Stimulated activated CD8-positive, alpha-beta memory T cell treated with anti-CD3 and anti-CD28 coated beads, Interleukin-12 subunit alpha, Interleukin-12 subunit beta, amount 100 ng/mL, for 4 hours (primary cell): ENCODE results near the gene CACNG4.

Source experiments
- DNase-seq: peaks from one replicate; pipeline ENCODE4 v3.0.0-alpha.2; 2020; ENCODE audit warnings: low read depth

Gene CACNG4

DNA sequence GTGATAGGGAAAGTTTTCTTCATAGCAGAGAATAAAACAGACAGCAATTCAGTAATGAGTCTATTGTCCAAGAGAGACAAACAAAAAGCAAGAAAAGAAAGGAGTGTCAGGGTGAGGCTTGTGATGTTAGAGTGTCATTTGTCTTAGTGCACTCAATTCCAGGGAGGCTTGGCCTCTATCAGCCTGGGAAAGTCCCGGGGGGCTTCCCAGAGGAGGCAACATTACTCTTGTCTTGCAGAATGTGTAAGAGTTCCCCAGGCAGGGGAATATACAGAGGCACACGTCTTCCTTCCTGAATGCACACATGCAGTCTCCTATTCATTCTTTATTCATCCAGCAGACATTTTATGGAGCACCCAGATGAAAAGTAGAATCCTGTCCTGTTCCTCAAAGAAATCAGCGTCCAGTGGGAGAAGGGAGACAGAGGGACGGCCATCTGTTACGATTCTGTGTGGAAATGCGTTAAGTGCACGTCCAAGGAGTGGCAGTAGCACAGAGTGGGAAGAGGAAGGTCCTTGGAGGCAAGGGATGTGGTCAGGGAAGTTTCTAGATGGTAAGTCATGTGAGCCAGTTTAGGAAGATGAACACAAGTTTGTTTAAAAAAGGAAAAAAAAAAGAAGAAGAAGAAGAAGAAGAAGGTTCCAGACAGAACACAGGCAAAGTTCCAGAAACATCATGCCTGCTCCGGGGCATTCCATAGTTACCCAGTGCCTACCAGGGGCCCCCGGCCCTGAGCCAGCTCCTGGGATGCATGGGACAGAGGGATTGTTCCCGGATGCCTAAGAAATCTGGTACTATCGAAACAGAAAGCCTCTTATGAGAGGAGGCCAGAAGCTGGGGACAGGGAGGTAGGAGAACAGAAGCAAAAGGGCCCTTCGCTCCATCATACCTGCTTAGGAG, 21.1 kb downstream of the CACNG4 start:
- DNase-seq = no peak

DNA sequence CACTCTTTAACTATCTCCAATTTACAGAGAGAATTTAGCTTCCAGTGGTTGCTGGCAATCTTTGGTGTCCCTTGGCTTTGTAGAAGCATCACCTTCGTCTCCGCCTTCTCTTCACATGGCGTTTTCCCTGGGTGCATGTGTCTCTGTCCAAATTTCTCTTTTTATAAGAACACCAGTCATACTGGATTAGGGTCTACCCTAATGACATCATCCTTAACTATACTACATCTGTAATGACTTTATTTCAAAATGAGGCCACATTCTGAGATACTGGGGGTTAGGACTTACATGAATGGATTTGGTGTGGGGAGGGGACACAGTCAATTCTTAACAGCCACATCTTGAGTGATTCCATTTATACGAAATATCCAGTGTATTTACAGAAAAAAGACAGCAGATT, 22.2 kb downstream of the CACNG4 start:
- no peak for DNase-seq

DNA sequence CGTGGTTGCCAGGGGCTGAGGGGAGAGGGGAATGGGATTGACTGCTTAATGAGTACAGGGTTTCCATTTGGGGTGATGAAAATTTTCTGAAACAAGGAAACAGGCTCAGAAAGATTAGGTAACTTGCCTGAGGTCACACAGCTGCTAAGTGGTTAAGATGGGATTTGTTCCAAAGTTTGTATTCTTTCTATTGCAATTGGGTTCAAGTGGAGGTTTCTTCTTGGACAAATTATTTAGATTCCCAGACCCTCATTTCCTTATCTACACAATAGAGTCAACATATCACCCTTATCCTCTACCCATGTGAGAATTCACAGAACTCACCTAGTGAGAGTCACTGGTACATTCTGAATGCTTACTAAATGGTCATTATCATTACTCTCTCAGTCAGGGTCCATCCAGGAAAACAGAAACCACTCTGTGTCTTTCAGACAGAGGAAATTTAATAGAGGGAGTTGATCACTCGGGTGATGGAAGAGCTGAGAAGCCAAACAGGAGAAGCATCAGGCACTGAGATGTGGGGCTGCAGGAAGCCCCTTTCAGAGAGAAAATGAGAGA, 22.6 kb downstream of the CACNG4 start:
- no peak for DNase-seq

DNA sequence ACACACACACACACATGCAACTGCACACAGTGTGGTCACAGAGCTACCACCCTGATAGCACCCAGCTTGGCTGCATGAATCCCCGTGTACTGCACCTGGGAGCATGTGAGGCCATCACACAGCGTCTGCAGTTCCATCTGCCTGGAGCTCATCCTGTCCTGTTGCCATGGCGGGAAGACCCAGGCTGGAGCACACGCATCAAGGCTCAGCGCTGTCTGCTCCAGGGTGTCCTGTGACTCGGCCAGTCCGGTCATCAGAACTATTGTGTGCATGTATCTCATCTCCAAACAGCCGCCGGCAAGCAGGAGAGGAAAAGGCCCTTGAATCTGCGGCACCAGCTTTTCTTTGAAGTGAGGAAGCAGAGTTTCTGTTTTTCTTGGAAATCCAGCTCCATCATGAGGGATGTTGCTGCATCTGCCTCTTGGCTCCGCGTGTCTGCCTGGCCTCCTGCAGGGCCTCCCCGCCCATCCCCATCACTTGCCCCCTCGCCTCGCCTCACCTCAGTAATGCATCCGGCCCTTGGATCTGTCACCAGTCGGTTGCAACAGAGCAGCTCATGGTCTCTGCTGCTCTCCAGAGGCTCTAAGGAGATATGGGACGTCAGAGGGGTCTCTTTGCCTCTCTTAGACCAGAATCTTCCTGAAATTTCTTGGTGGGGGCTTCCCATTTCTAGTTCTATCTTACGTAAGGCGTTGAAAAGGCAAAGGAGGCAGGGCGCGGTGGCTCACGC, 23.7 kb downstream of the CACNG4 start:
- DNase-seq = no peak

DNA sequence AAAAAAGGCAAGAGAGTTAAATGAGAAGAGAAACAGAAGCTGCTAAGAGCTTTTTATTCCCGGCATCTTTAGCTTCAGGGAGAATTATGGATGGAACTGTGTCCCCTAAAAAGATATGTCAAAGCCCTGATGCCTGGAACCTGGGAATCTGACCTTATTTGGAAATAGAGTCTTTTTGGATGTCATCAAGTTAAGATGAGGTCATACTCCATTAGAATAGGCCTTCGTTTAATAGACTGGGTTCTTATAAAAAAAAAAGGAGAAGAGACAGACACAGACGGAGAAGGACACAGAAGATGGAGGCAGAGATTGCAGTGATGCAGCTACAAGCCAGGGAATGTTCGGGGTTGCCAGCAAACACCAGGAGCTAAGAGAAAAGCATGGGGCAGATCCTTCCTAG, 24.6 kb downstream of the CACNG4 start:
- no peak for DNase-seq

DNA sequence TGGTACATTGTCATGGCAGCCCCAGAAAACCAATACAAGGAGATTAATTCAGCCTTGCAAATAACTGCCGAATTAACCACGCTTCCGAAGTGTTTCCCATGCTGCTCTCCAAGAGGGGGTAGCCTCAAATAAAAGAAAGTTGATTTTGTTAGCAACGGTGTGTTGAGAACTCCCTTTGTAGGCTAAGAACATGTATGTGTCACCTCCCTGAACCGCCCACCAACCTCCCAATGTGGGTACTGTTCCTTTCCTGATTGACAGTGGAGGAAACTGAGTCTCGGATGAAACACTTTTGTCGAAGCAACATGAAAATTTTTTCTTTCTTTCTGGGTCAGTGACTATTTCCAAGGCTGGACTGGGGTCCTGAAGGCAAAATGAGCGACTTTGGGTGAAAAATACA, 25.1 kb downstream of the CACNG4 start:
- DNase-seq = no peak

DNA sequence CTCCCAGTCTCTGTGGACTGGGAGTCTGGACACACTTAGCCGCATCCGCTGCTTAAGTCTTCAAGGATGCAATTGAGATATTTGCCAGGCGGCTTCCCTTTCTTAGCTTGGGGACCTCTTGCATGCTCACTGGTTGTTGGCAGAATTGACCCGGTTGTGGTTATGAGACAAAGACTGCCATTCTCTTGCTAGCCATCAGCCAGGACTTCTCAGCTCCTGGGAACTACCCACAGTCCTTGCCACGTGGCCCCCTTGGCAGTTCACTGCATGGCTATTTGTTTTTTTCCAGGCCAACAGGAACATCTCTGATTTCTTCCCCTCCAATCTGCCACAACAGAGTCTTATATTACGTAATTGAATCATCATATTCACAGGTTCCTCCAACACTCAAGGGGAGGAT, 25.5 kb downstream of the CACNG4 start:
- DNase-seq = no peak

DNA sequence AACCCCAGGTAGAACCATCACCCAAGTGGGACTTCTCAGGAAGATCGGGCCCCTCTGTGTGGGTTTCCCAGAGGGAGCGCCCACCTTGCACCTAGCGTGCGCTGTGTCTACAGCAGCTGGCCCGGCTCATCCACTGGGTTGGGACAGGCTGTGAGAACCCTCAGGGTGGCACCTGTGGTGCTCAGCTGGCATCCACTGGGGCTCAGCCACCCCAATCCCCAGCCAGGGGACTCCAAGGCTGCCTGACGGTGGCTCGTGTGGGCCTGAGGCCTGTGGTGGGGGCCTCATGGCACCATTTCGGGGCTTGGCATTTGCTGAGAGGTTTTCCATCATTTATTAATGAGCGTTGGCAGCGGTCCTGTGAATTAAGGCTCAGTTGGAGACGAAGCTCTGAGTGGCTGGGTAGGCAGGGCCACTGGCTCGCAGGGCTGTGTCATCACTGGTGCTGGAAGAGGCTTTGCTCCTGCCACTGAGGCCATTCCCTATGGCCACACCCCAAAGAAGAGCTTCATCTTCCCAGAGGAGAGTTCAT, 28.5 kb downstream of the CACNG4 start:
- DNase-seq = no peak

DNA sequence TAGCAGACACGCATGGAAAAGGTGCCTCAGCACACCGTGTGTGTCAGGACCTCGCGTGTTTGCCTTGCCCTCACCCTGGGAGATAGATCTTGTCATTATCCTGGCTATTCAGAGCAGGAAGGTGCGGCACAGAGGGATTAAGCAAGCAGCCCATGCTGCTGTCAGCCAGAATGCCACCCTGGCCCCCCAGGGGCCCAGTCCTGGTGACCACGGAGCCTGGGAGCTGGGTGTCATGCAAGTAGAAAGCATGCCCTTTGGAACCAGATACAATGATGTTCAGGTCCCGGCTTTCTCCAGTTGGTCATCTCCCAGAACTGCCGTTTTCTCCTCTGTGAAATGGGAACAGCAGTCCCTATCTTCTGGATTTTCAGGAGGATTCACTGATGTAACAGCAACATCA, 29.9 kb downstream of the CACNG4 start:
- no peak for DNase-seq

DNA sequence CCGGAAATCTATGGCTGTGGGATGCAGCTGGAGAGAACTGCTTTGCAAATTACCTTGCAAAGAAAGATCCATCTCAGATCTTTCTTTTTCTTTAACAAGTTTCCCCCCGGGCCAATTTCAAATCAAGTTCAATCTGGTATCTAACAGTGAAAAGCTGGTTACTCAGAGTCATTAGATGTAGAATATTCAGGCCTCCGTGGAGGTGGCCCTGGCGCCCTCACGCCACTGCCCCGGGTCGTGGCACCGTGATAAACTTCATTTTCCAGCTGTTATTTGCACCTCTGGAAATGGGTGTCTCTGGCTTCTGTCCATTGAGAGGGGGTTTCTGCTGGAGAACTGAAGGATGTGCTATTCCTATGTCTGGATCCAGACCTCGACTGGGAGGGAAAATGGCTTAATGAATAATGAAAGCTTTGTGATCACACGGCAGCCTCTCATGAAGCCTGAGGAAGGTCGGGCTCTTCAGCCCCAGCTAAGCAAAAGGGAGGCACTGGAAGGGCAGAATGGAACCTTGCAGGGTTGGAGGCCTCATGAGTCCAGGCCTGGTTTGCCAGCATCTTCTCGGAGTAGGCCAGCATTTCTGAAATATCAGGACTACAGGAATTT, 30.5 kb downstream of the CACNG4 start:
- no peak for DNase-seq

DNA sequence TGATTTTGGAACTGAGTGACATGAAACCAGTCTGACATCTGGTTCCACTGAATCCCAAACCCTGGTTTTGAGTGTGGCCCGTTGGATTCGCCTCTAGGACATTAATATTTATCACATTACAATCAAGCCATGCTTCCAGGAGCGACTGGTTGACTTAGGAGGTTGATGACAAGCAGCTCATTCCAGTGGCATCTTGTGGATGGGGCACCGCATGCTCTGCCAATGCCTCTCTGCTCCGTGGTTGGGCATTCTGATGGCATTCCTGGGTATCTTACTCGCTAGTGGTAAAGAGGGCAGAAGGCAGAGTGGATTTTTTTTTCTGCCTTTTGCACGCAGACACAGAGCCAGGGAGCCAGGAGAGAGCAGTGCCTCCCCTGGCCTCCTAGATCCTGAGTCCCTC, 31.4 kb downstream of the CACNG4 start:
- no peak for DNase-seq

DNA sequence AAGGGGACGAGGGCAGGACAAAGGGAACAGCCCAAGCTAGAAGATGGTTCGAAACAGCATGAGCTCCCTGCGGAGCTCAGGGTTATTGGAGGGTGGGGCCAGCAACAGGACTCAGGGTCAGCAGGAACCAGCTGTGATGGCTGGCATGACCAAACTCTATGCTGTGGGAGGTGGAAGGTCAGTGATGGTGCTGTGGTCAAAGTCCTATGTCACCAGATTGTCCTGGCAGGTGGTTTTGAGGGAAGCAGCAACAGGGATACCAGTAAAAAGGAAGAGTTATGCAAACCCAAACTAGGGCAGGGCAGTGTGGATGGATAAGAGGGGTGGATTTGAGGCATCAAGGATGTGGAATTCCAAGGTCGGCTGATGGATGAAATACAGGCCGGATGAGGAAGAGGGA, 32.4 kb downstream of the CACNG4 start:
- DNase-seq = no peak

DNA sequence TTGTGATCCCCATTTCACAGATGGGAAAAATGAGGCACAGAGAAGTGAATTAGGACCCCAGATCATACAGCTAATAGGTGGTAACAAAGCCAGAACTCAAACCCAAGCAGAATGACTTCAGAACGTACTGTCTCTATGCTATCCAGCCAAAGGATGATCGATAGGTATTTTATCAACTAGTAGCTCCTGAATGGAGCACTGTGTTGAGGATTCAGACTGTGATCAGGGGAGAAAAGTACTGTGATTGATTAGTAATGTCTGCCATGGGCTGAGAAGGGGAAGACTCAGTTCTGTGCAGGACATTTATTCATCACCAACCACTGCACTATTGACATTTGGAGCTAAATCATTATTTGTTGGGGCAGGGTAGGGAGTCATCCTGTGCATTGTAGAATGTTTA, 38.7 kb downstream of the CACNG4 start:
- DNase-seq = no peak

DNA sequence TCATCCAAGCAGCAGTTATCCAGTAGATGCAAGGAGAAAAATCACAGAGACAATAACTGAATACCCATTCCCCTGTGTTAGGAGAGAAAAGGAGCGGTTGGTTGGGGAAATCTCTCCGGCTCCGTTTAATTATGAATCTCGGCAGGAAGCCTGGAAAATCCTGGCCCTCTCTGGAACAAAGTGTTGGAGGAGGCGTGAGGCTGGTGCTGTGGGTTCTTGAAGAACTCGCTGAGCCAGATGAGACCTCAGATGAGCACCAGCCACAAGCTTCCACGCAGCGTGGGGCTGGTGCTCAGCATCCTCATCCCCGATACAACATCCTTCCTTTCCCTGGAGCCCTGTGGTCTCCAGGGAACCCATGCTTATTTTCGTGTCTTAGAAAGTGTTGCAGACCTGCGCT, 39.7 kb downstream of the CACNG4 start:
- no peak for DNase-seq

DNA sequence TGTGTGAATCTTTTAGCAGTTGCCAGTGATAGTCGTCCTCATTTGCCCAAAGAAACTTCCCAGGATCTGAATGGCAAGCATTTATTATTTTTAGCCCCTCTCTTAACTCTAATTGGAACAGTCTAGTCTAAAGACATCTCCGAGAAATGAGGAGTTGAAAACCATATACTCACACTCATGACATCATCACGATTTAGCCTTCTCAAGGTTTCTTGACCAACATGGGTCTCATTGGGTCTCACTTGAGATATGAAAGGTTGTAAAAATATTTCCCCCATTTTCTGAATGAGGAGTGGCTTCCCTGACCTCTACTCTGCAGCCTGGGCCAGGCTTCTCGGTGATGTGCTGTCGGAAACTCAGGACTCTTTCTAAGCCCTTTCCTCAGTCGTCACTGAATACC, 42.8 kb downstream of the CACNG4 start:
- no peak for DNase-seq

DNA sequence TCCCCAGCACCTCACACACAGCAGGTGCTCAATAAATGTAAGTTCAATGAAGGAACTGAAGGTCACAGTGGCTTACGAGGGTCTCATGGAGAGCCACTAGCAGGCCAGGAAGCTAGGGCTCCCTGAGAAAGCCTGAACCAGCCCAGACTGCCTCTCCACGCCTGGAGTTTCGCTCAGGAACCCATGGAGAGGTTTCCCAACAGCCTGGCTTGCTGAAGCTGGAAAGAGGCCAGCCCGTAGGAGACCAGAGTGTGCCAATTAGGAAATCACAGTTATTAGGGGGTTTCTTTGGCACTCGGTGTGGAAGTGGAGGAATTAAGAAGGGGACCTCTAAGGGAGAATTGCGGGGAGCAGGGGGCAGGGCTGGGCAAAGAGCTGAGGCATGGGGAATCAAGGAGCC, 43.6 kb downstream of the CACNG4 start:
- no peak for DNase-seq

DNA sequence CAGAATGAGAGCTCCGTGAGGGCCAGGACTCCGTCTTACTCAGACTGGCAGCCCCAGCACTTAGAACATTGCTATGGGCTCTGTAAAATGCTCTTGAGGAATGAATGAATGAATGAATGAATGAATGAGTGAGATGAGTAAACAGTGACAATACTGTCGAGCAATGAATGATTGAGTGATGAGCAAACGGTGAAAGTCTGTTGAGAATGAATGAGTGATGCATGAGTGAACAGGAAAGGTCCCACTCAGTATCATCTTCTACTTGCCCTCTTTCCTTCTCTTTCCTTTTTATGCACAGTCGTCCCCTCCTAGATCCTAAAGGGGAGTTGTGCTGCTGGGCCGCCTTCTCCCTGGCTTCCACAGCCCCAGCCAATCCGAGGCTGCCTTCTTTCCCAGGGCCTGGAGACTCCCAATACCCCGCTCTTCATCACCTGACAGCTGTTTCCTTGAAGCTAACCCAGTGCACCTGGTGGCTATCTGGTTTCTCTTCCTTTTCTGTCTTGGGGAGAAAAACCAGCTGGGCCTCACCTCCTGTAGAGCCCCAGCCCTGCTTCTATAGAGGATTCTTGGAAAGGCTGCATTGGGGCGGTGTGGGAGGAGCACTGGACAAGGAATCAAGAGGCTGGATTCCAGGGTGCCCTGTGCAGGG, 47.1 kb downstream of the CACNG4 start:
- no peak for DNase-seq

DNA sequence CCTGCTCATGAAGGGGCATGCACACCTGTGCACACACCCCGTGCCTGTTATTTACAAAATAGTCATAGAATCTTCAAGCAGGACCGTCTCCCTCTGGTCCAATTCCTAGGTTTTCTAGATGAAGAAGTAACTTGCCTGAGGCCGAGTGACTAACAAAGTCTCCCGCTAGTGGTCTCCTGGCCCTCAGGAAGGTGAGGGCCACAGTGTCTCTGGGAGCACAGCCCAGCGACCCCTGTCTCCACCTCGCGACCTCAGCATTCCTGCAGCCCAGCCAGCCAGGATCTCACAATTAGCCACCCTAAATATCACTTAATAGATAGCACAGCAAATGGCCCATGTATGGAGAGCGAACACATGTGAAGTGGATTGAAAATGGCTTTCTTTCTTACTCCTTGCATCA, 49.4 kb downstream of the CACNG4 start:
- DNase-seq = no peak

DNA sequence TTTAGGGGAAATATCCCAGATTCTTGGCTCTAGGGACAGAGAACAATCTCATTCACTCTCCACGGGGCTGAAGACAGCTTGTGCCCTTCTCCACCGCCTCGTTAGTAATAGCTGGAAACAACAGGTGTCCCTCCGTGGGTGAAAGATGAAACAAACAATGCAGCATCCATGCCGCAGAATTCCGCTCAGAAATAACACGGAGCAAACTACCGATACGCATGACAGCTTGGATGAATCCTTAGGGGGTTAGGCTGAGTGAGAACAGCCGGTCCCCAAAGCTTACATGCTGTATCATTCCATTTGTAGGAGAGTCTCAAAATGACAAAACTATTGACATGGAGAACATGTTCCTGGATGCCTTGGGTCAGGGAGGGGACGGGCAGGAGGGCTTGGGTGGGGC, 50.5 kb downstream of the CACNG4 start:
- no peak for DNase-seq

DNA sequence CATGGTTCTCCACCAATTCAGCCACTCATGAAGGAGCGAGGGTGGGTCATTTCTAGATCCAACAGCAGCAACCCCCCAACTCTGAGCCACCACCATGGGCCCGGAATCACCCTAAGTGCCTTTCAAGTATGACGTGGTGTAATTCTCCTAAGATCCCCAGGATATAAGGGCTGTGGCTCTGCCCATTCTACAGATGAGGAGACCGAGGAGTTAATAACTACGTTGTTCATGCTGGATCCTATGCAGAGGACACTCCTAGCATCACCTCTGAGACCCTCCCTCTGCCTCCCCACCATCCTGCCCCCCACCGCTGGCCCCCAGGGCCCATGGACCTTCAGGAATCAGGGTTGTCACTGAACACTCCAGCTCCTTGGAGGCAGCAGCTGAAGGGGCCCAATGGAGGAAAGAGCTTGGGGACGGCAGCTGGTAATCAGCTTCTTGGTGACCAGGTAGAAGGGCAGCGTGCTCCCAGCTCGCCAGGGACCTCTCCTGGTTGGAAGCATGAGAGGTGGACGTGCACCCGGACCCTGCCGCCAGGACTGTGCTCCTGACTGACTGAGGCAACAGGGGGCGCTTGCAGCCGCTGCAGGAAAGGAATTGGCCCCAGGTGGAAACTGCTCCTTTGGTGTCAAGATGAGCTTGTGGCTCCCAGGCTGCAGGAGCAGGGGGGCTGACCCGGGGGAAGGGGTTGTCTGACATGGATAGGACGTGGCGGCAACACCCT, 51.7 kb downstream of the CACNG4 start:
- DNase-seq = no peak

DNA sequence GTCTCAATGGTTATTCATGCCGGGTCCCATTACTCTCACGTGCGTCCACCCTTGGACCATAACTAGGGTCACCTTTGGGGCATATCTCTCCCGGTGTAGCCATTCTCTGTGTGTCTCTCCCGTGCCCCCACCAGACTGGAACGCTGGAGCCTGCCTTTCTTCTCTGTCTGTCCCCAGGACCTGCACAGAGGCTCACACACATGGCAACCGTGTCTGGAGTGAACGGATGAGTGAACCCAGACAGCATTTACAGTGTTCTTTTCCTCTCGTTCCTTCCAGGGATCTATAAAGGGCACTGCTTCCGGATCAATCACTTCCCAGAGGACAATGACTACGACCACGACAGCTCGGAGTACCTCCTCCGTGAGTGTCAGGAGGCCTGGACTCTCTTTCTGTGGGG, 53.4 kb downstream of the CACNG4 start:
- DNase-seq = no peak
